HepG2 (cell line): ENCODE data around the gene VPS18. TPM values are rescaled to one million over a fixed set of nuclear protein-coding genes. Genes with fewer than 3 reads are reported as not detected.

ENCODE experiments used
- GABPB1 ChIP-seq: IDR thresholded peaks from 2 replicates; pipeline ENCODE4 v1.6.1; 2016; ENCODE audit warnings: mild to moderate bottlenecking, missing genetic modification reagents, moderate library complexity, missing compliant biosample characterization
- GRHL1 ChIP-seq: sonication (generic); formaldehyde crosslinking; conservative IDR thresholded peaks from 2 replicates; pipeline ENCODE4 v1.8.0; 2022; ENCODE audit warnings: missing genetic modification reagents
- JUNB ChIP-seq: sonication (generic); formaldehyde crosslinking; IDR thresholded peaks from 2 replicates; pipeline ENCODE4 v1.8.0; 2022; ENCODE audit warnings: missing genetic modification reagents, mild to moderate bottlenecking, borderline replicate concordance
- MAFF ChIP-seq: IDR thresholded peaks from 2 replicates; pipeline ENCODE4 v1.6.1; 2011; ENCODE audit warnings: low read depth, low read length, improper control_type of control experiment
- MNT ChIP-seq: fragments of 450-650 bp; IDR thresholded peaks from 2 replicates; pipeline ENCODE4 v1.6.1; 2016
- NCOA1 ChIP-seq: sonication (generic); formaldehyde crosslinking; IDR thresholded peaks from 2 replicates; pipeline ENCODE4 v1.9.0; 2021; ENCODE audit warnings: missing genetic modification reagents
- PCBP2 ChIP-seq: fragments of 200-400 bp; formaldehyde crosslinking; optimal IDR thresholded peaks from 2 replicates; pipeline ENCODE3; 2018; ENCODE audit warnings: low read length, low read depth; ENCODE audit not compliant: poor library complexity, severe bottlenecking
- PHF8 ChIP-seq: sonication (generic); formaldehyde crosslinking; IDR thresholded peaks from 2 replicates; pipeline ENCODE4 v1.5.0; 2020; ENCODE audit warnings: missing genetic modification reagents
- TEF ChIP-seq: sonication (generic); formaldehyde crosslinking; IDR thresholded peaks from 2 replicates; pipeline ENCODE4 v1.5.0; 2020; ENCODE audit warnings: missing genetic modification reagents
- XBP1 ChIP-seq: sonication (generic); formaldehyde crosslinking; IDR thresholded peaks from 2 replicates; pipeline ENCODE4 v1.5.0; 2020; ENCODE audit warnings: missing genetic modification reagents
- ZHX2 ChIP-seq, 2 experiments: sonication (generic) in 1 of 2; formaldehyde crosslinking in 1 of 2; IDR thresholded peaks; 2 replicates each; pipeline versions ENCODE4 v1.6.1 to v1.9.0; 2014 to 2022; ENCODE audit warnings: antibody characterized with exemption in 1 of 2, borderline replicate concordance in 1 of 2, inconsistent platforms in 1 of 2, low read depth in 1 of 2, missing genetic modification reagents in 1 of 2
- ZNF652 ChIP-seq: IDR thresholded peaks from 2 replicates; pipeline ENCODE4 v1.6.1; 2016; ENCODE audit warnings: low read depth, borderline replicate concordance
- polyA plus RNA-seq, 8 experiments: library from polyadenylated mRNA; depleted of rRNA in 3 of 8; stranded (reverse) in 7 of 8; unstranded in 1 of 8; fragments of >200 nt; fragmentation: Illumina TruSeq in 4 of 8; extraction: Trizol in 4 of 8; gene quantifications; 2 replicates each; pipeline versions ENCODE4 v1.2.1 to v1.2.3, GENCODE V29; 2011 to 2016; ENCODE audit warnings: low read depth in 4 of 8, missing spikeins in 1 of 8, mixed read lengths in 1 of 8; ENCODE audit not compliant: insufficient read depth in 1 of 8
- total RNA-seq, 5 experiments: library from RNA; depleted of rRNA; stranded (reverse); fragments of >200 nt; fragmentation: Illumina TruSeq; extraction: Trizol; gene quantifications; 2 replicates each; pipeline ENCODE4 v1.2.3, GENCODE V29; 2016; ENCODE audit warnings: low read depth in 1 of 5
- TF ChIP-seq, protein P1 (sequence below): sonication (generic); formaldehyde crosslinking; IDR thresholded peaks from 2 replicates; pipeline ENCODE4 v1.8.0; 2022; ENCODE audit warnings: mild to moderate bottlenecking, missing genetic modification reagents; ENCODE audit not compliant: insufficient replicate concordance
- TF ChIP-seq, protein P2 (sequence below): sonication (generic); formaldehyde crosslinking; IDR thresholded peaks from 2 replicates; pipeline ENCODE4 v1.4.0; 2020; ENCODE audit warnings: low read depth, mild to moderate bottlenecking, missing genetic modification reagents

The VPS18 gene
- total and polyA plus RNA-seq, 2 of the 13 experiments (the other 11 are each of a cell fraction or from before 2014, with no cell fraction given), result 5.8 to 17.0 TPM

DNA sequence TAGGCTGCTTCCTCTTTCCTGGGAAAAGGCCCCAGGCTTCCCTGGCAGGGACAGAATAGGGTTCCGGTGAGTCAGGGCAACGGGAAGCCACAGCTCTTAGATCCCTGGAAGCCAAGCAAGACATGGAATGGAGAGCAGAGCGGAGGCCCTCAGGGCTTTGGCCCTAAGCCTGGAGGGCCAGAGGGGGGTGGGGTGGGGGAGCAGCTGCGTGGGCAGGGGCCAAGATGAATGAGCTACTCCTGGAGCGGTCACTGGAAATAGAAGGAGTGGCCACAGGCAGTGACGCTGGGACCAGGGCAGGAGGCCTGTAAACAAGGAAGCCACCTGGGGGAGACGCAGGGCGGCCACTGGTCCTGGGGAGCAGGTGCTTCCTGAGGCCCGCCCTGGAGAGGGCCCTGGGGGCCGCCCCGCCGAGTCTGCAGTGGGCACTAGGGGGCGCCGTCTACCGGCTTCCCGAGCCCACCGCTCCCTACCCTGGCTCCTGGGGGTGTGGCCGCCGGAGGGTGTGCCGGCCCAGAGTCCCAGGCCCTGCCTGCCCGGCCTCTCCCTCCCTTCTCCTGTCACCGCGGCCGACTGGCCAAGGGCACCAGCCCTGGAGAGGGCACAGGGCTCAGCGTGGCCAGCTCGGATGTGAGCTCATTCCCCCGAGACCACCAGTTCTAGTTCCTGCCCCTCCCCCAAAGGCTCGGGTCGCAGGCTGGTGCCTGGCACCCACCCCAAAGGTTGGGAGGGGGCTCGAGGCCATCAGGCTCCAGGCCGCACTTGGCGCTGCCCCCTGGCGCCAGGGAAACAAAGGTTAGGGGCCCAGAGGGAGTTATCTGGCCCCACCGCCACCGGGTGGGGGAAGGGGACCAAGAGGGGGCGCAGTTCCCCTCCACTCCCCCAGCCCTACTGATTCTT lies 12.1 kb downstream of the VPS18 start (continued):
- no peak for TF ChIP-seq ZNF652
- TF ChIP-seq MNT, result no peak
- no peak for TF ChIP-seq PCBP2
- TF ChIP-seq GABPB1 (CRISPR knock-in tag), result peak; percentile 67
- TF ChIP-seq MAFF, result no peak
- TF ChIP-seq, protein P1, sequence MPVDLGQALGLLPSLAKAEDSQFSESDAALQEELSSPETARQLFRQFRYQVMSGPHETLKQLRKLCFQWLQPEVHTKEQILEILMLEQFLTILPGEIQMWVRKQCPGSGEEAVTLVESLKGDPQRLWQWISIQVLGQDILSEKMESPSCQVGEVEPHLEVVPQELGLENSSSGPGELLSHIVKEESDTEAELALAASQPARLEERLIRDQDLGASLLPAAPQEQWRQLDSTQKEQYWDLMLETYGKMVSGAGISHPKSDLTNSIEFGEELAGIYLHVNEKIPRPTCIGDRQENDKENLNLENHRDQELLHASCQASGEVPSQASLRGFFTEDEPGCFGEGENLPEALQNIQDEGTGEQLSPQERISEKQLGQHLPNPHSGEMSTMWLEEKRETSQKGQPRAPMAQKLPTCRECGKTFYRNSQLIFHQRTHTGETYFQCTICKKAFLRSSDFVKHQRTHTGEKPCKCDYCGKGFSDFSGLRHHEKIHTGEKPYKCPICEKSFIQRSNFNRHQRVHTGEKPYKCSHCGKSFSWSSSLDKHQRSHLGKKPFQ (CRISPR knock-in tag), result no peak
- TF ChIP-seq ZHX2 (IDR thresholded peaks at IDR 0.05; ENCODE audit: low read depth), result no peak
- no peak for TF ChIP-seq ZHX2 (CRISPR knock-in tag; IDR thresholded peaks at IDR 0.05; ENCODE audit: borderline replicate concordance)
- no peak for TF ChIP-seq JUNB (CRISPR knock-in tag)
- TF ChIP-seq NCOA1 (CRISPR knock-in tag), result no peak
- no peak for TF ChIP-seq PHF8 (CRISPR knock-in tag)
- TF ChIP-seq, protein P2, sequence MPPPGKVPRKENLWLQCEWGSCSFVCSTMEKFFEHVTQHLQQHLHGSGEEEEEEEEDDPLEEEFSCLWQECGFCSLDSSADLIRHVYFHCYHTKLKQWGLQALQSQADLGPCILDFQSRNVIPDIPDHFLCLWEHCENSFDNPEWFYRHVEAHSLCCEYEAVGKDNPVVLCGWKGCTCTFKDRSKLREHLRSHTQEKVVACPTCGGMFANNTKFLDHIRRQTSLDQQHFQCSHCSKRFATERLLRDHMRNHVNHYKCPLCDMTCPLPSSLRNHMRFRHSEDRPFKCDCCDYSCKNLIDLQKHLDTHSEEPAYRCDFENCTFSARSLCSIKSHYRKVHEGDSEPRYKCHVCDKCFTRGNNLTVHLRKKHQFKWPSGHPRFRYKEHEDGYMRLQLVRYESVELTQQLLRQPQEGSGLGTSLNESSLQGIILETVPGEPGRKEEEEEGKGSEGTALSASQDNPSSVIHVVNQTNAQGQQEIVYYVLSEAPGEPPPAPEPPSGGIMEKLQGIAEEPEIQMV, result no peak
- no peak for TF ChIP-seq TEF
- no peak for TF ChIP-seq XBP1 (CRISPR knock-in tag)
- no peak for TF ChIP-seq GRHL1 (CRISPR knock-in tag)
